Measurements from ENCODE around the gene RNGTT.
"Not testable (repeated sequence)": the region's sequence is repeated elsewhere in the genome, so short reads cannot be mapped to it uniquely, and the experiment has no call there.

Gene RNGTT

DNA sequence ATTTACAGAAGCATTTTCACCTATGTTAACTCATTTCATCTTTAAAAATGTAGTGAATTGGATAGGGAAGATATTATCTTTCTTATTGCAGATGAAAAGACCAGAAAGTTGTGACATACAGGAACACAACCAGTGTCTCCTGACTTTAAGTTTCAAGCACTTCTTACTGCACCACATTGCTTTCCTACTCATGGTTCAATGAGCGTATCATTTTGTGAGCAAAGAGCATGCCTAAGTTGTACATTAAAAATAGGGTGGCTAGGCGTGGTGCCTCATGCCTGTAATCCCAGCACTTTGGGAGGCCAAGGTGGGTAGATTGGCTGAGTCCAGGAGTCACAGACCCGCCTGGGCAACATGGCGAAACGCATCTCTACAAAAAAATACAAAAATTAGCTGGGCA is 21.2 kb upstream of the RNGTT start:
- Mint-ChIP-seq H3K9me3 (ENCODE audit: low read depth) (no peaks in the 10 kb centered on the region), H3K4me3 (no peak overlapping the region), H3K36me3 (no peaks in the 10 kb centered on the region), H3K4me1 (ENCODE audit: low read depth) (no peaks in the 10 kb centered on the region), H3K27me3 (peaks cover 2% of the 10 kb centered on the region), H3K27ac (no peak overlapping the region)

DNA sequence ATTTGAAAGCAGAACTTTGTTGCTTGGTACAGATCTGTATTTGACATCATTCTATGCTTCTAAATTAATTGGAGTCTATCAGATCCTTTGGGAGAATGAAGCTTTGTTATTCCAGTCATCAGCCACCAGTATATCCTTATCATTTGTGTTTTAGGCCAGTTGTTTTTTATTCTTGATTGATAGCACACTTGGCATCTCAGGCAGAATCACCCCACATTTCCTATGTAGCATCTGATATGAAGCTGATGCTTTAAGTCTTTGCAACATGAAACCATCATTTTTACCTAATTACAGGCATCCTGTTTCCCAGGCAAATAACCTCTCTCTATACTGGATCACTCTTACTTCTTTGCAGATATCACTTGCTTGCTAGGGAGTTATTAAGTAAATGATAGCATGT is 20.7 kb upstream of the RNGTT start:
- H3K4me1 Mint-ChIP-seq (ENCODE audit: low read depth) = no peaks in the 10 kb centered on the region
- H3K27me3 Mint-ChIP-seq = peaks cover 2% of the 10 kb centered on the region
- H3K36me3 Mint-ChIP-seq = no peaks in the 10 kb centered on the region
- H3K4me3 Mint-ChIP-seq = no peak overlapping the region
- no peaks in the 10 kb centered on the region for H3K9me3 Mint-ChIP-seq (ENCODE audit: low read depth)
- H3K27ac Mint-ChIP-seq = no peak overlapping the region

DNA sequence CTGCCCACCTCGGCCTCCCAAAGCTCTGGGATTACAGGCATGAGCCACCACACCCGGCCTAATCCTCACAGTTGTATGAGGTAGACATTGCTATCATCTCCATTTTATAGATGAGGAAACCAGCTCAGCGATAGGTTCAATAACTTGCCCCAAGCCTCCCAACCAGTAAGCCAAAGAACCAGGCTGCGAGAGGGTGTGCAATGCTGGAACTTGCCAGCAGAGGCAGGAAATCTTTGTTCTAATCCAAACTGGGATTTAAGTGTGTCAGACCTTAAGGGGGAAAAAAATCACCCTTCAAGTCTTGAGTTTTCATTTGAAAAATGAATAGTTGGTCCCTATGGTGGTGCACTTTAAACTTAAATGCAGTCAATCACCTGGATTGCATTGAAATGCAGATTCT is 20.1 kb upstream of the RNGTT start:
- Mint-ChIP-seq H3K4me3 (no peak overlapping the region), H3K27me3 (peaks cover 2% of the 10 kb centered on the region), H3K9me3 (ENCODE audit: low read depth) (no peaks in the 10 kb centered on the region), H3K27ac (no peak overlapping the region), H3K36me3 (no peaks in the 10 kb centered on the region), H3K4me1 (ENCODE audit: low read depth) (no peaks in the 10 kb centered on the region)

DNA sequence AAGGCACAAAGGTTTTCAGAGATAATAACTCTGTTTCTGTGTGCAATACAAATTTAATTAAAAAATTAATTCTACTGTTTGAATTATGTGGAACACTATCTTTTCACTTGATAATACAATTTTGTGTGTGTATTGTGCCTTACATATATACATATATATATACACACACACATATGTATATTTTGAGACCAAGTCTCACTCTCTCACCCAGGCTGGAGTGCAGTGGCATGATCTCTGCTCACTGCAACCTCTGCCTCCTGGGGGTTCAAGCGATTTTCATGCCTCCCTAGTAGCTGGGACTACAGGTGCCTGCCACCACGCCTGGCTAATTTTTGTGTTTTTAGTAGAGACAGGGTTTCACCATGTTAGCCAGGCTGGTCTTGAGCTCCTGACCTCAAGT is 19.7 kb upstream of the RNGTT start:
- H3K9me3 Mint-ChIP-seq (ENCODE audit: low read depth); H3K27me3 Mint-ChIP-seq; H3K4me1 Mint-ChIP-seq (ENCODE audit: low read depth); H3K36me3 Mint-ChIP-seq; H3K27ac Mint-ChIP-seq; H3K4me3 Mint-ChIP-seq: not testable (repeated sequence)

DNA sequence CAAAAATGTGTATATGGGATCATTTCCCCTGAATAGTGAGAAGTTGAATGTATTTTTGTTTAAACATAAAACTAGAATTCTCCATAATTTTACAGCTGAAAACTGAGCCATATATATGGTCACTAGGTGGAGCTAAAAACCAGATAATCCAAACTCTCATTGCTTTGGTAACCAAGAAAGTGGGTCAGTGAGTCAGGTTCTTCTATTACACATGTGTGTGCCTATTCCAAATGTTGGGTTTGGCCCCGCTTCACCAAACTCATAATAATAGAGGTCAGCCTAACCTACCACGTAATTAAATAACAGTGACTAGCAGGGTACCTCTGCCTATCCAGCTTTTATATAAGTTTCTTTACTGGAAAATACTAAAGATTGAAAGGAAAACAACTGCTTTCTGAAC is 19.3 kb upstream of the RNGTT start:
- Mint-ChIP-seq H3K27me3 (peaks cover 2% of the 10 kb centered on the region), H3K9me3 (ENCODE audit: low read depth) (no peaks in the 10 kb centered on the region), H3K4me1 (ENCODE audit: low read depth) (no peaks in the 10 kb centered on the region), H3K27ac (no peak overlapping the region), H3K4me3 (no peak overlapping the region), H3K36me3 (no peaks in the 10 kb centered on the region)

DNA sequence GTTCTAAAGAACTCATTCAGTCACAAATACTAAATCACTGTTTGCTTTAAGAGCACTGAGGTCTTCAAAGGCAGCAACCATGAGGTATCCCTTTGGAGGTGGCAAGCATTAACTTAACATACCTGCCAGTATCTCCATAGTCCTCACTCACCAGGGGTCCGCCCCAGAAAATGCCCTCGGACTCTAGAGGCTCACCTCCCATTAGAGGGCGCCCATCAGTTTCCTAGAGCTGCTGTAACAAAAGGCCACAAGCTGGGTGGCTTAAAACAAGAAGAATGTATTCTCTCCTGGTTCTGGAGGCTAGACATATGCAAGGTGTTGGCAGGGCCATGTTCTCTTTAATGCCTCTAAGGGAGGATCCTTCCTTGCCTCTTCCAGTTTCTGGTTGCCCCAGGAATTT is 12.0 kb upstream of the RNGTT start:
- Mint-ChIP-seq H3K36me3 (no peaks in the 10 kb centered on the region), H3K4me1 (ENCODE audit: low read depth) (peaks cover 3% of the 10 kb centered on the region), H3K9me3 (ENCODE audit: low read depth) (no peaks in the 10 kb centered on the region), H3K4me3 (no peak overlapping the region), H3K27ac (no peak overlapping the region), H3K27me3 (no peaks in the 10 kb centered on the region)

DNA sequence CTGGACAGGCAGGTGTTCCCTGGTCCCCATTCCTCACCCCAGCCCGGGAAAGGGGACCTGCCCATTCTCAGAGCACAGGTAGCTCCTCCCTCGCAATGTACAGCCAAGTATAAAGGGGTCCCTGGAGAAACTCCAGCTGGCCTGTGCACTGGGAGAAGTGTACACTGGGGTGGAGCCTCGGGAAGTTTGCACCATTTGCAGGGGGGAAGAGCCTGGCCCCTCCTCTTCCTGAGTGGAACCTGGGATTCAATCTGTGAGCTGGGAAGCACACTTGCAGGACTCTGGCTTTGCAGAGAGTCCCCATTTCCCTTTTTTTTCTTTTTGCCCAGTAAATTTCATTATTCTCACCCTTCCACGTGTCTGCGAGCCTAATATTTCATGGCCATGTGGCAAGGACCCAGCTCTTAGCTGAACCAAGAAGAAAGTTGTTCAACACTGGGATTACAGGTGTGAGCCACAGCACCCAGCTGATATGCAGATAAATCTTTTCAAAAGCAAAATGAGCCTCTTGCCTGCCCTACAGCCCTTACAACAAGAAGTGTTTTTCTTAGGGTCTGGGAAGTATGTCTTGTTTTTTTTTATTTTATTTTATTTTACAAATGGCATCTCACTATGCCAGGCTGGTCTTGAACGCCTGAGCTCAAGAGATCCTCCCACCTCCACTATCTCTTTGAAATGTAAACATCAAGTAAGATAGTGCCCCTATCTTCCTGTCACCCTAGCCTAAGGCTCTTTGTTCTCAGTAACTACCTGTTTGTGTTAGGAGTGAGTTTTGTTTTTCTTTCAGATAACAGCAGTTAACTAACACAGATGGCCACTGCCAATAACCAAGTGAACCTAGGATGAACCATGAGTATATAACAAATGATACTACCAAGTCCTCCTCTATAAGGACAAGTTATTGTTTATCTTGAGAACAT is 9.3 kb upstream of the RNGTT start:
- Mint-ChIP-seq H3K27ac (no peak overlapping the region), H3K4me3 (no peak overlapping the region), H3K9me3 (ENCODE audit: low read depth) (no peaks in the 10 kb centered on the region), H3K27me3 (no peaks in the 10 kb centered on the region), H3K4me1 (ENCODE audit: low read depth) (peaks cover 3% of the 10 kb centered on the region), H3K36me3 (no peaks in the 10 kb centered on the region)

DNA sequence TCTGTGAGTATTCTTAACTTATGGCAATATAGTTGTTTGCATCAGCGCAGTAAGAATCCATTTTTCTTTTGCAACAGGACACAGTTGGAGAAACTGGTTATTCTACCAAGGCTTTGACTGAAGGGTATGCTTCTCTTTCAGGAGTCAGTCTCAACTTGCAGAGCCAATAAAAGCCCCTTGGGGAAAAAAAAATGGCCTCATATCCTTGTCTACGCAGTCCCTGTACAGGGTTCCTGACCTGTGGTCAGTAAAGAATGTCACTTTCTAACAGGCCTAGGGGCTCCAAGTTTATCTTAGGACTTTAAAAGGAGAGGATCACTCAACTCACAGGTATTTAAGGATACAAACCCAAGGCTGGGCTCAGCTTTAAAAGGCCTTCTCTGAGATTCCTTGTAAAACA is 6.9 kb upstream of the RNGTT start:
- no peak overlapping the region for H3K4me3 Mint-ChIP-seq
- H3K27me3 Mint-ChIP-seq = no peaks in the 10 kb centered on the region
- H3K27ac Mint-ChIP-seq = no peak overlapping the region
- H3K4me1 Mint-ChIP-seq (ENCODE audit: low read depth) = peaks cover 3% of the 10 kb centered on the region
- H3K36me3 Mint-ChIP-seq = no peaks in the 10 kb centered on the region
- H3K9me3 Mint-ChIP-seq (ENCODE audit: low read depth) = no peaks in the 10 kb centered on the region

DNA sequence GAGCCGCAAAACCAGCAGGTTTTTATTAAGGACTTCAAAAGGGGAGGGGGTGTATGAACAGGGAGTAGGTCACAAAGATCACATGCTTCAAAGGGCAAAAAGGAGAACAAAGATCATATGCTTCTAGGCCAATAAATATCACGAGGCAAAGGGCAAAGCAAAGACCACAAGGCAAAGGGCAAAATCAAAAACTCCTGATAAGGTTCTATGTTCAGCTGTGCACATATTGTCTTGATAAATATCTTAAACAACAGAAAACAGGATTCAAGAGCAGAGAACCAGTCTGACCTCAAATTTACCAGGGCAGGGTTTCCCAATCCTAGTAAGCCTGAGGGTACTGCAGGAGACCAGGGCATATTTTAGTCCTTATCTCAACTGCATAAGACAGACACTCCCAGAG is 5.8 kb upstream of the RNGTT start:
- not testable (repeated sequence) for H3K4me3 Mint-ChIP-seq; H3K27ac Mint-ChIP-seq; H3K36me3 Mint-ChIP-seq; H3K9me3 Mint-ChIP-seq (ENCODE audit: low read depth); H3K4me1 Mint-ChIP-seq (ENCODE audit: low read depth); H3K27me3 Mint-ChIP-seq

DNA sequence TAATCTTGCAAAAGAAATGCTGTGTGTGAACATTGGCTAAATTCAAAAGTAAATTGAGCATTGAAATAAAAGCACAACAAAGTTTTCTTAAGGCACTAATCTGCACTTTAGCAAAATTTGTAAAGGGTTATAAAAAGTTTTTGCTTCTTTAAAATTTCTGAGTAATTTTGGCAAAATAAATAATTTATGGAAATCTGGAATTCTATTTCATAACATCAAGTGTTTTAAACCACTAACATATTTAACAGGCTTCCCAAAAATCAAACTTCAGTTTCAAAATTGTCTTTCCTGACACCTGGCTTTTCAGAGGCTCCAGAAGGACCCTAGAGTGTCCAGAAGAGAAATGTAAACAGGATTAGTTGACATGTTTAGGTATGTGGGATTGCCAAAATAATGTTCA is 4.5 kb upstream of the RNGTT start:
- Mint-ChIP-seq H3K27me3 (no peaks in the 10 kb centered on the region), H3K4me1 (ENCODE audit: low read depth) (peaks cover 15% of the 10 kb centered on the region), H3K36me3 (no peaks in the 10 kb centered on the region), H3K27ac (no peak overlapping the region), H3K4me3 (no peak overlapping the region), H3K9me3 (ENCODE audit: low read depth) (no peaks in the 10 kb centered on the region)

DNA sequence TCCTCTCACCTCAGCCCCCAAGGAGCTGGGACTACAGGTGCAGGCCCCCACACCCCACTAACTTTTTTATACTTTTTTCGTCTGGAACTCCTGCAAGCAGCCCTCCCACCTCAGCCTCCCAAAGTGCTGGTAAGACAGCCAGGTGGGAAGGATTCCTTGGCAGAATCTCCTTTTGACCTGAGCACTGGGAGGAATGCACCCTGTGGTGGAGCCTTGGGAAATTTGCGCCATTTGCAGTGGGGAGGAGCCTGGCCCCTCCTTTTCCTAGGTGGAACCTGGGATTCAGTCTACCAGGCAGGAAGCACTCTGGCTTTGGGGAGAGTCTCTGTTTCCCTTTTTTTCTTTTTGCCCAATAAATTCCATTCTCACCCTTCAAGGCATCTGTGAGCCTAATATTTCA is 2.3 kb upstream of the RNGTT start:
- Mint-ChIP-seq H3K9me3 (ENCODE audit: low read depth) (no peaks in the 10 kb centered on the region), H3K27ac (no peak overlapping the region), H3K27me3 (no peaks in the 10 kb centered on the region), H3K36me3 (no peaks in the 10 kb centered on the region), H3K4me3 (no peak overlapping the region), H3K4me1 (ENCODE audit: low read depth) (peaks cover 29% of the 10 kb centered on the region)

DNA sequence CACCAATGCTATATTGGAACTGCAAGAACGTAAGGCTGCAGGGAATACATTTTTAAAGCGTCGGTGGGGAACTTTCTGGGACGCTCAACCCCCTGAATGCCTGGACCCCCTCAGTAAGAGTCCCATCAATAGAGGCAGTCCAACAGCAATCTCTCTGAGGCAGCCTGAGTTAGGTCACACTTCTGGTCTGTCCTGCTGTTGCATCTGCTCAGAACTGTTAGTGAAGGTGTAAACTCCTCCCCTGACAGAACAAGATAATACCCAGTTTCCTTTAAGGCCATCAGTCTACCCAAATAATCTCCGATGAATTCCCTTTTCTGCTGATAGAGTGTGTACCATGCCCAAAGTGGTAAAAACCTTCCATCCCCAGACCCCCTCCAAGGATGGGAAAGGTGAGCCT is 1.1 kb upstream of the RNGTT start:
- Mint-ChIP-seq H3K4me1 (ENCODE audit: low read depth) (peaks cover 41% of the 10 kb centered on the region), H3K4me3 (peak overlapping the region; percentile 99), H3K9me3 (ENCODE audit: low read depth) (no peaks in the 10 kb centered on the region), H3K27ac (no peak overlapping the region), H3K27me3 (no peaks in the 10 kb centered on the region), H3K36me3 (peaks cover under 1% of the 10 kb centered on the region)

DNA sequence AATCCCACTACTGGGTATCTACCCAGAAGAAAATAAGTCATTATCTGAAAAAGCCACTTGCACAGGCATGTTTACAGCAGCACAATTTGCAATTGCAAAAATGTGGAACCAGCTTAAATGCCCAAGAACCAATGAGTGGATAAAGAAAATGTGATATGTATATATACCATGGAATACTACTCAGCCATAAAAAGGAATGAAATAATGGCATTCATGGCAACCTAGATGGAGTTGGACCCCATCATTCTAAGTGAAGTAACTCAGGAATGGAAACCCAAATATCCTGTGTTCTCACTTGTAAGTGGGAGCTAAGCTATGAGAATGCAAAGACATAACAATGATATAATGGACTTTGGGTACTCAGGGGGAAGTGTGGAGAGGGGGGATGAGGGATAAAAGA is 4.6 kb downstream of the RNGTT start:
- Mint-ChIP-seq H3K36me3 (peaks cover 17% of the 10 kb centered on the region), H3K4me3 (no peak overlapping the region), H3K27ac (no peak overlapping the region), H3K4me1 (ENCODE audit: low read depth) (peaks cover 66% of the 10 kb centered on the region), H3K27me3 (no peaks in the 10 kb centered on the region), H3K9me3 (ENCODE audit: low read depth) (peaks cover 8% of the 10 kb centered on the region)

DNA sequence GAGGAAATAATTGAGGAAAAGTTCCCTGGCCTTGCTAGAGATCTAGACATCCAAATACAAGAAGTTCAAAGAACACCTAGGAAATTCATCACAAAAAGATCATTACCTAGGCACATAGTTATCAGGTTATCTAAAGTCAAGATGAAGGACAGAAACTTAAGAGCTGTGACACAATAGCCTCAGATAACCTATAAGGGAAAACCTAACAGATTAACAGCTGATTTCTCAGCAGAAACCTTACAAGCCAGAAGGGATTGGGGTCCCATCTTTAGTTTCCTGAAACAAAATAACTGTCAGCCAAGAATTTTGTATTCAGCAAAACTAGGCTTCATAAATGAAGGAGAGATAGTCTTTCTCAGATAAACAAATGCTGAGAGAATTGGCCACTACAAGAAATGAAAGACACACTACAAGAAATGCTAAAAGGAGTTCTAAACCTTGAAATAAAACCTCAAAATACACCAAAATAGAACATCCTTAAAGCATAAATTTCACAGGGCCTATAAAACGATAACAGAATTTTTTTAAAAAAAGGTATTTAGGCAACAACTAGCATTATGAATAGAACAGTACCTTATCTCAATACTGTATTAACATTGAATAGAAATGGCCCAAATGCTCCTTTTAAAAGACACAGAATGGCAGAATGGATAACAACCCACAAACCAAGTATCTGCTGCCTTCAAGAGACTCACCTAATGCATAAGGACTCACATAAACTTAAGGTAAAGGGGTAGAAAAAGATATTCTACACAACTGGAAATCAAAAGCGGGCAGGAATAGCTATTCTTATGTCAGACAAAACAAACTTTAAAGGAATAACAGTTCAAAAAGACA is 9.7 kb downstream of the RNGTT start:
- Mint-ChIP-seq H3K9me3 (ENCODE audit: low read depth) (peaks cover 8% of the 10 kb centered on the region), H3K36me3 (peaks cover 35% of the 10 kb centered on the region), H3K4me1 (ENCODE audit: low read depth) (peaks cover 48% of the 10 kb centered on the region), H3K27ac (no peak overlapping the region), H3K27me3 (no peaks in the 10 kb centered on the region), H3K4me3 (no peak overlapping the region)

DNA sequence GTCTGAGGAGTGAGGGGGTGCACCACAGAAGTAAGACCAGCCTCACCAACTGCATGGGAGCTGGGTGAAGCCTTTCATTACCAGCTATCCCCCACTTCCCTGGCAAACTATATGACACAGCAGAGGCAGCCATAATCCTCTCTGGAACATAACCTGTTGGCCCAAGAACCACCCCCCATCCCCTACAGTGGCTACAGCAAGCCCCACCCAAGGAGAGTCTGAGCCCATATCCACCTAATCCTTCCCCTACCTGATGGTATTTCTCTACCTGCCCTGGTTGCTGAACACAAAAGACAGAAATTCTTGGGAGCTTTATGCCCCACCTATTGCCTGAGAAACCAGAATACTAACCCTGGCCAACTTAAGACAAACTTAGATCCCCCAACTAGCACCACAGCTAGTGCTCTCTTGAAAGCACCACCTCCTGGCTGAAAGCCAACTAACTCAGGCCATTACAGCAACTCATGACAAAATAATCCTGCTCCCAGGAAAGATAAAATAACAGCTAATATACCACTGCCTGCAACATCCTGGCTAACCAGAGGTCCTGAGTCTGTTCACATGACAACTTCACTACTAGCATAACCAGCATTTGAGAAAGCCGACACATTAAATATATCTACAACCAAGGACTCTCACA is 11.2 kb downstream of the RNGTT start:
- Mint-ChIP-seq H3K36me3 (peaks cover 30% of the 10 kb centered on the region), H3K9me3 (ENCODE audit: low read depth) (peaks cover 8% of the 10 kb centered on the region), H3K4me1 (ENCODE audit: low read depth) (peaks cover 32% of the 10 kb centered on the region), H3K27ac (no peak overlapping the region), H3K4me3 (no peak overlapping the region), H3K27me3 (no peaks in the 10 kb centered on the region)

Data from activated naive CD8-positive, alpha-beta T cell (primary cell).